ENCODE data around the gene SUPT20HL2.
"Not testable (repeated sequence)": the region's sequence is repeated elsewhere in the genome, so short reads cannot be mapped to it uniquely, and the experiment has no call there.

SUPT20HL2 gene

GRCh38 chrX:24314019-24314635 is at the start of gene SUPT20HL2:
Gene SUPT20HL2 (minus strand): TSS chrX:24314069. CDS start chrX:24313315, 754 bp downstream.
- DNase-seq (ENCODE audit: low read depth) = no peak

- not testable (repeated sequence) for DNase-seq (ENCODE audit: low read depth)
These were observed 48.3 kb upstream of the SUPT20HL2 start for GRCh38 chrX:24362089-24362745.

DNA sequence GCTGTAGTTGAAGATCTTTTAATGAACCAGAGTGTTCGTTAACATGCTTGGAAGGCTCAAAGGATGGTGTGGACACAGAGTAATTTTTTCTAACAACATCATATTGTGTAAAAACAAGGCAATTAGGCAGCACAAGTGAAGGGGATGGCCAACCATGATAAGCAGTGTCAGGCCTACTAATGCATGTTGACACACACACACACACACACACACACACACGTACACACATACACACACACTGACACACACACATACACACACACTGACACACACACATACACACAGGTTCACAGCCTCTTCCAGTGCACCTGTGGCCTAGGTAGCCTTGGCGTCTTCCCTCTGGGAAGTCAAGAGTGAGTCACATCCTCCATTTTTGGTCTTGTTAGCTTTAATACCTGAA is 46.4 kb upstream of the SUPT20HL2 start, which contains the start of gene SUPT20HL1:
Gene SUPT20HL1 (plus strand): TSS at position 368 of the 400 bp plus-strand sequence. CDS start 2,122 bp downstream, outside the sequence.
- DNase-seq (ENCODE audit: low read depth) = no peak

DNA sequence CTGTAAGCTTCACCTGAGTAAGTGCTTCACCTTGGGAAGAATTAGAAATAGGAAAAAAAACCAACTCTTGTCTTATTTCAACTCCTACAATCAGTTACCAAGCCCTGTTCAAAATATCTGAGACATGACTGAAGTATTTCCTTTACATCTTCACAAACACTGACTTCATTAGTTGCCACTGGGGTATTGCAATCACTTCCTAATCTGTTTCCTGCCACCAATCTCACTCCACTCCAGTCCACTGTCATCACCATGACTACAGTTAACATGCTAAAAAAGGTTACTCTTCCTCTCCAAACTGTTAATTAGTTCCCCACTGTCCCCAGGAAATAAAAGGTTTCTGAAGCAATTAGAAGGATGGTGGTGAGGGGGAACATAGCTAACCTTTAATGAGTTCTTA is 43.2 kb upstream of the SUPT20HL2 start:
- no peak for DNase-seq (ENCODE audit: low read depth)

DNA sequence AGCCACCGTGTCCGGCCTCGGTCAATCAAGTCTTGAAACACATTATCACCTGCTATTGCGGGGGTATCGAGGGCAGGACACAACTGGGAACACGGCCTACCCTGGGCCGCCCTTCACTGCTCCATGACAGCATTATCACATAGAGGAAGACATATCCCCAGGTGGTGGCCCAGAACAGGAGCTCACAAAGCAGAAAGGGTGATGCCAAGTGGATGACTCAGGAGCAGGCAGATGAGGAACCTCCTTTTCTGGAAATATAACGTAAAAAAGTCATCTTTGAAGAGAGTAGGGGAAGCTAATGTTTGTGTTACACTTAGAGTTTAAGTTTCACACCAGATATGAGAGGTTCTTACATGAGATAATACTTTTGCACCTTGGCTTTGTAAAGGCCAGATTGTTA is 41.2 kb upstream of the SUPT20HL2 start:
- no peak for DNase-seq (ENCODE audit: low read depth)

- DNase-seq (ENCODE audit: low read depth) = no peak
These were observed 36.3 kb upstream of the SUPT20HL2 start for GRCh38 chrX:24350217-24350616.

DNA sequence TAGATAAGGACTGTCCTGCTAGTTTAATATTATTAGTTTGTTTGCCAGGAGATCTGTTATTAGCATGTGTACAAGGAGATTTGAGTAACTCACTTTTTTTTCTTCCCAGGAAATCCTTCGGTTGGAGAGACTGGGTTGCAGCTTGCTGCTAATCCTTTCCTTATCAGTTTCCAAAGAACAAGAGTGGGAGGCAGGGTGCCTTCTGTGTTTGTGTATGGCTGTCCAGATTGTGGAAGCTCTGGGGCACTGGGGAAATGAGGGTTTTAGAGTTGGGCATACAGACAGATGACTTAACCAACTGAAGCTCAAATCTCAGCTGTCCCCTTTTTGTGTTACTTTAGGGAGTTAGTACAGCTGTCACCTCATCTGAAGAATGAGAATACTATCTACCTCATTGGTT is 34.0 kb upstream of the SUPT20HL2 start:
- no peak for DNase-seq (ENCODE audit: low read depth)

GRCh38 chrX:24343719-24344118 is 29.9 kb upstream of the SUPT20HL2 start:
- no peak for DNase-seq (ENCODE audit: low read depth)

- no peak for DNase-seq (ENCODE audit: low read depth)
These were observed 27.9 kb upstream of the SUPT20HL2 start for GRCh38 chrX:24341795-24342194.

GRCh38 chrX:24340501-24340900 is 26.6 kb upstream of the SUPT20HL2 start:
- DNase-seq (ENCODE audit: low read depth) = no peak

GRCh38 chrX:24339911-24340310 is 26.0 kb upstream of the SUPT20HL2 start:
- no peak for DNase-seq (ENCODE audit: low read depth)

GRCh38 chrX:24335871-24336270 is 22.0 kb upstream of the SUPT20HL2 start:
- no peak for DNase-seq (ENCODE audit: low read depth)

DNA sequence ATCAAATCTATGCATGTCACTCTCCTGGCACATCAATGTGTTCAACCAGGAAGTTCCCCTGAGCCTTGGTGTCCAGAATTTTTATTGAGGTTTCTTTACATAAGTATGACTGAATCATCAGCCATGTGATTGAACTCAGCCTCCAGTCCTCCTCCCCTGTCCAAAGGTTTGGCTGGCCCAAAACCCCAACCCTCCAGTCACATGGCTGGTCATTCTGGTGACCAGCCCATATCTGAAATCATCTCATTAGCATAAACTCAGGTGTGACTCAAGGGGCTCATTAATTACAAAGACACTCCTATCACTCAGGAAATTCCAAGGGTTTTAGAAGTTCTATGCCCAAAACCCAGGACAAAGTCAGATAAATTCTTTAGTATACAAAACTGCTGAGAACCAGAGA is 20.6 kb upstream of the SUPT20HL2 start:
- DNase-seq (ENCODE audit: low read depth) = no peak

DNA sequence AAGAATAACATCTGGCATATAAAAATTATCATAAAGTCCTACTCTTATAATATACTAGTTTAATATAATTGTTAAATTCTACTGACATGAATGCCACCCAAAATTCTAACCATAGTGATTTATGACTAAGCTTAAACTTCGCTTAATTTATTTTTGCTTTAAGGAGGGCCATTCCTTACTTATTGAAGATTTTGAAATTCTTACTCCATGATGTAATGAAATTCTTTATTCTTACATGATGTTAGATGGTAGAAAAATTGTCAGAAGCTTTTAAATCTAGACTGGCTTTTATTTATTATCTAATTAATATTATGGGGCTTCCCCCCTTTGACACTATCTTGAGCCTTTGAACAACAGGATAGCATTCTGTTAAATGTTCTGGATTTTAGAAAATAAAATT is 19.5 kb upstream of the SUPT20HL2 start:
- no peak for DNase-seq (ENCODE audit: low read depth)

DNA sequence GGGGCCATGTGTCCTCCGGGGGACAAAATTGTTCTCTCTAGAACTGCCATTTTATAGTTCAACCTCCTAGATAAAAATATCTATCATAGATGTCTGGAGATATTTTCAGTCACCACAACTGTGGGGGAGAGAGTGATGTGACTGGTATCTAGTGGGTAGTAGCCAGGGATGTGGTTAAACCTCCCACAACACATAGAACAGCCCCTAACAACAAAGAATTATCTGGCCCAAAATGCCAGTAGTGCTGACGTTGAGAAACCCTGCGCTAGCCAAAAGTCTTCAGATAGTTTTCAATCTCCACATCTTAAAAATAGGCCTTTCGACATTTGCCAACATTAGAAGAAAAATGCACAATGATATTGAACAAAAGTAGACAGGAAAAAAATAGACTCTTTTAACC is 19.0 kb upstream of the SUPT20HL2 start:
- no peak for DNase-seq (ENCODE audit: low read depth)

GRCh38 chrX:24325231-24325630 is 11.4 kb upstream of the SUPT20HL2 start:
- DNase-seq (ENCODE audit: low read depth) = no peak

GRCh38 chrX:24321741-24322395 is 8.0 kb upstream of the SUPT20HL2 start:
- DNase-seq (ENCODE audit: low read depth) = no peak

DNA sequence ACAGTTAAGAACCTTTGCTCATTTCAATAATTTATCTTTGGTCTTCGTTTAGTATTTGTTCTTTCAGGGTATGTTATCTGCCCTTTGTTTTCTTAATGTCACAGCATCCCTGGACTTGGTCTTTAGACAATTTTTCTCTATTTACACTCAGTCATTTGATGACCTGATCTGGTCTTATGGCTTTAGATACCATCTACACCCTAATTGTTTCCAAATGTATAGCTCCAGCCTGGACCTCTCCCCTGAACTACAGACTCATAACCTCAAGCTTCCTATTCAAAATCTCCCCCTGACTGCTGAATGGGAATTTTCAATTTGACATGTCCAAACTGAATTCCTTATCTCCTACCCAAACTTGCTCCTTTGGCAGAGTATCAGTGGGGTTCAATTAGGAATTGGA is 3.7 kb upstream of the SUPT20HL2 start:
- DNase-seq (ENCODE audit: low read depth) = no peak

DNA sequence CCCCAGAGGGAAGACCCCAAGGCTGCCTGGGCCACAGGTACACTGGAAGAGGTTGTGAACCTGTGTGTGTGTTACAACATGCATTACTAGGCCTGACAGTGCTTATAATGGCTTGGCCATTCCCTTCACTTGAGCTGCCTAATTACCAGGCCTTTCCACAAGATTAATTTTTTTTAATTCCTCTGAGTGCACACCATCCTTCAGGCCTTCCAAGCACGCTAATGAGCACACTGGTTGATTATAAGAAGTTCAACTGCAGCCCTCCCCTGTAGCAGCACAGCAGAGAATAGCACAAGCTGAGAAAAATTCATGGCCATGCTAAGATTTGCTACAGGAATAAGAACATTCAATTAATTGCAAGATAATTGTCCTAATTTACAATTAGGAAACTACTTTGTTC is 2.2 kb upstream of the SUPT20HL2 start:
- no peak for DNase-seq (ENCODE audit: low read depth)

- not testable (repeated sequence) for DNase-seq (ENCODE audit: low read depth)
These were observed 1.6 kb downstream of the SUPT20HL2 start for GRCh38 chrX:24312249-24312607.

GRCh38 chrX:24311507-24312248 is 2.2 kb downstream of the SUPT20HL2 start:
- DNase-seq (ENCODE audit: low read depth) = not testable (repeated sequence)

DNA sequence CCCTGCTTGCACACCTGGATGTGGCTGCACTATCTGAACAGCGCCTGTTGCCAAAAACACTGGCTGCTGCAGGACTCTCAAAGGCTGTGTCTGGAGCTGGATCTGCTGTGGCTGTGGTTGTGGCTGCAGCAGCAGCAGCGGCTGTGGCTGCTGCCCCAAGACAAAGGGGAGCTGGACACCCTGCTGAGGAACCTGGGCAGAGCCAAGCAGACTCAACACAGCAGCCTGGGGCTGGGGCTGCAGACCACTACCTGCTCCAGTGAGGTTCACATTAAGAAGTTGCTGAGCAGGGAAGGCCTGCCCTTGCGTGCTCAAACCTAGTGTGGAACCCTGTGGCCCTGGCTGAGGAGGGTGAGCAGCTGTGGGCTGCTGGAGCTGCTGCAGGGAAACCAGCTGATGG is 3.0 kb downstream of the SUPT20HL2 start:
- DNase-seq (ENCODE audit: low read depth) = not testable (repeated sequence)
